G401 (cell line): Measurements from ENCODE around the gene PCGF2. TPM values are rescaled to one million over a fixed set of nuclear protein-coding genes. Genes with fewer than 3 reads are reported as not detected.

Experiments
- DNase-seq: peaks from one replicate; pipeline ENCODE4 v3.0.0-alpha.2; 2015; ENCODE audit warnings: low spot score
- in situ Hi-C: cut with HindIII; loops from 2 replicates; pipeline ENCODE4 v1.10.0; 2016; ENCODE audit warnings: low sequenced_read_pairs, mixed read lengths
- total RNA-seq: library from RNA; depleted of rRNA; stranded (reverse); fragments of >200 nt; shearing (Covaris generic); gene quantifications from 2 replicates; pipeline ENCODE4 v1.2.3, GENCODE V29; 2014

Gene PCGF2
- total RNA-seq, 1 experiment from 2014 or later = 5.5 TPM

DNA sequence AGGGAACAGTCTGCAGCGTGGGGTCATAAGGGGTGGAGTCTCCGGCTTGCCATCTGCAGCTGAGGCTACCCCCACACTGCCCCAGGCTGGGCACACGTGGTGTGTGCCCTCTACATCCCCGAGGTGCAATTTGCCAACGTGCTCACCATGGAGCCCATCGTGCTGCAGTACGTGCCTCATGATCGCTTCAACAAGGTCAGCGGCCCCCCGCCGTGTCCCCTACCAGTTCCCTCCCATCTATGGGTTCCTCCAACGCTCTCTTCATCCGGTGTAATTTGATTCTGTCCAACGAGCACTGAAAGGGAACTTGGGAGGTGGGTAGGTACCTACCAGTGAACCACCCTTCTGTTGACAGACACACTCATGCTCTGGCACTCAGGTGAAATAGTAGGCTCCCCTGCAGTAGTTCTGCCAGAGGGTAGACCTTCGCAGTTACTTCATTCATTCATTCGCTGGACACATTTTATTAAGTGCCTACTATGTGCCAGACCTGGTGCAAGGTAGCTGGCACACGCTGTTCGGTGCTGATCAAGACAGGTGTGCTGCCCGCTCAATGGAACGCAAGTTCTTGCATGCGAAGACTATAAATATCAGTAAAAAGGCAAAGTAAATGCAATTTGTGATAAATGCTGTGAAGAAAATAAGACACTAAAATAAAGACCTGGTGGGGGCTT, 40.3 kb downstream of the PCGF2 start:
- no peak for DNase-seq
- in situ Hi-C loops = no loop called here

DNA sequence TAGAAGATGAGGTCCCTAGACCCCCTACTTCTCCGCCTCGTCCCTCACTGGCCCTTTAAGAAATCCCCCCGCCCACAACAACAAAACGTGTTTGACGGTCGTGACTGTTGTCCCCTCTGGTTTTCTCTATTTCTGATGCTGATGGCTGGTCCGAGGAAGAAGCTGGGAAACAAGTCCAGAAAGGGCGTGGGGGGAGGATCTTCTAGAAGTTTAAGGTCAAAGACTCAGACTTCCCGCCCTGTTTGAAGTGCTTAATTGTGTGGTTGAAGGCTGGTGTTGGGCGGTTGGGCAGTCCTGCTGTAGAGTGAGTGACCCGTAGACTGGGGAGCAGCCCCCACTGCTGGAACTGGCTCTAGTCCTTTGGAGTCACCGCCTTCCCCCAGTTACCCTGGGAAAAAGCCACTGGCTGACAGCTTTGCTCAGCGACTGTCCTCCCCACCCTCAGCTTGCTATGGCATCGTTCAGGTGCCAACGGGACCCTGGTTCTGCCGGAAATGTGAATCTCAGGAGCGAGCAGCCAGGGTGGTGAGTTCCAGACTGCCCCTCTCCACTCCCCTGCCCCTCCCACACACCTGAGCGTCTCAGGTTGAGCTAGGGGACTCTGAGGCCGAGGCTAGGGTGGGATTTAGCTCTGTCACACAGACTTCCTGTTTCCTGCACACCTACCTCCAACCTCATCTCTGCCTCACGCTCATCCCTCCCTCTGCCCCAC, 41.5 kb downstream of the PCGF2 start:
- DNase-seq = no peak
- in situ Hi-C loops = no loop called here

DNA sequence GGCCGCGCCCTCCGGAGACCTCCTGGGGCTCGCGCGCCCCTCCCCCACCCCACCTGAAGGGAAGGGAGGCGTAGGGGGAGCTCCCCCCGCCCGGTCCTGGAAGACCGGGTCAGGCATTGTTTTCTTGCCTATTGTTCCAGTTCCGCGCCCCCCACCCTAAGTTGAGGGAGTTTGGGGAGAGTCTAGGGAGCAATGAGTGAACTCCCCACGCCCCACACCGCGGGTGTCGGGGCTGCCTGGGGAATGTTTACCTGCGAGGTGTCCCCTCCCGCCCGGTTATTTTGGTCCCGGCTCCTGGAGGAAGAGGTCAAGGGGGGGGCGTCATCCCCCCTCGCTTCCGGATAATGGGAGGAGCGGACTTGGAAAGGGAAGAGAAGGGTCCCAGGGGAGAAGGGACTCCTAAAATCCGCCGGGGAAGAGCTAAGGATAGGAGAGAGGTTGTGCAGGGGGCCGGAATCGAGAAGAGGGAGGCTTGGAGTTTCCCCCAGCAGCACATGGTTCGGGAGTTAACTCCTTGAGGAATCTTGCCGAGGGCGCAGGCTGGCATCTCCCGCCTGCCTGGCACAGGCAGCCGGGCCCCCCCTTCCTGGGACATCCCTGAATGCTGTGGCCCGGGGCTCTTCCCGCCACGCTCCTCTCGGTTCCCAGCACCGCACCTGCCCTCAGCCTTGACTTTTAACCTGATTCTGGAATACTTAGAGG, 42.2 kb downstream of the PCGF2 start:
- in situ Hi-C loops = no loop called here
- peak; percentile 51 for DNase-seq

DNA sequence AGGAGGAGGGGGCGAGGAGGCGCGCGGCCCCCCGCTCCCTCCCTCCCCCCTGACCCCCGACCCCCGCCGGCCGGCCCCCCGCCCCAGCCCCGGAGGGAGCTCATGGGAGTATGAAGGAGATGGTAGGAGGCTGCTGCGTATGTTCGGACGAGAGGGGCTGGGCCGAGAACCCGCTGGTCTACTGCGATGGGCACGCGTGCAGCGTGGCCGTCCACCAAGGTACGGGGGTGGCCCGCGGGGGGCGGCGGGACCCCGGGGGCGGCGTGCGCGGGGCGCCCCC, 42.7 kb downstream of the PCGF2 start:
- DNase-seq = no peak
- in situ Hi-C loops = no loop called here

DNA sequence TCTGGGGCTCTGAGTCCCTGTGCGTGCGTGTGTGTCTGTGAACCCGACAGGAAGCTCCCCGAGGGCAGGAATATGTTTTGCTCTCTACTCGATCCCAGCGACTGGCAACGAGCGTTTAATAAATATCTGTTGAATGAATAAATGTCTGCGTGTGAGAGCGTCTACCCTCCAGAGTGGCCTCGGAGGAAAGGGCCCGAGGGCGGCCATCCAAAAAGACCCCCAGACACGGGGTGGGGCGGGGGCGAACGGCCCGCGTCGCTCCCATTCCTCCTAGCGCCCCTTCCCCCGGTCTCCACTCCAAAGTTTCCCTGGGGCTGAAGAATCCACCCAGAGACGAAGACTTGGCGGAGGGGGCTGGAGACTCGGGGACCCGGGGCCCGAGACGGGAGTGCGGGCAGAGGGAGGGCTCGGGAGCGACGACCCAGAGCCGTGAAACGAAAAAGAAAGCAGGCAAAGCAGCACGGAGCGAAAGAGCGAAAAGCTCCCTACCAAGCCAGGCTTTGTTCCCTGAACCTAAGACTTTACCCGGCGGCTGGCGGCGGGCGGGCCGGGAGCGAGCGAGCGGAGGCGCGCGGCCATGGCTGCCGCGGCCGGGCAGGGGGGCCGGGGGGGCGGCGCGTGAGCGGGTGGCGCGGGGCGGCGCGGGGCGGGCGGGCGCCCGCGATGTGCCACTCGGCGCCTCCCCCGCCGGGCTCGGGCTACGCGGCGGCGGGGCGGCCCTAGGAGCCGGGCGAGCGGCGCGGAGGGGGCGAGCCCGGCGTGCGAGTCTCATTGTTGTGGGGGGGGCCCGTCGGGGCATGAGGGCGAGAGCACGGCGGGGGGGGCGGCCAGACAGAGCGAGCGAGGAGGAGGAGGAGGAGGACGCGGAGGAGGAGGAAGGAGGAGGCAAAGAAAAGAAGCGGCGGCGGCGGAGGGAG, 43.3 kb downstream of the PCGF2 start, which contains the start of gene MLLT6:
TSS of gene MLLT6 (plus strand) at position 668 of the 917 bp plus-strand sequence. CDS start 360 bp downstream, outside the sequence.
- peak; percentile 87 for DNase-seq
- in situ Hi-C loops = no loop called here

GRCh38 chr17:38703742-38704605, 44.2 kb downstream of the PCGF2 start:
- no peak for DNase-seq
- in situ Hi-C loops = no loop called here

GRCh38 chr17:38702916-38703741, 45.0 kb downstream of the PCGF2 start:
- in situ Hi-C loops = no loop called here
- DNase-seq = no peak

DNA sequence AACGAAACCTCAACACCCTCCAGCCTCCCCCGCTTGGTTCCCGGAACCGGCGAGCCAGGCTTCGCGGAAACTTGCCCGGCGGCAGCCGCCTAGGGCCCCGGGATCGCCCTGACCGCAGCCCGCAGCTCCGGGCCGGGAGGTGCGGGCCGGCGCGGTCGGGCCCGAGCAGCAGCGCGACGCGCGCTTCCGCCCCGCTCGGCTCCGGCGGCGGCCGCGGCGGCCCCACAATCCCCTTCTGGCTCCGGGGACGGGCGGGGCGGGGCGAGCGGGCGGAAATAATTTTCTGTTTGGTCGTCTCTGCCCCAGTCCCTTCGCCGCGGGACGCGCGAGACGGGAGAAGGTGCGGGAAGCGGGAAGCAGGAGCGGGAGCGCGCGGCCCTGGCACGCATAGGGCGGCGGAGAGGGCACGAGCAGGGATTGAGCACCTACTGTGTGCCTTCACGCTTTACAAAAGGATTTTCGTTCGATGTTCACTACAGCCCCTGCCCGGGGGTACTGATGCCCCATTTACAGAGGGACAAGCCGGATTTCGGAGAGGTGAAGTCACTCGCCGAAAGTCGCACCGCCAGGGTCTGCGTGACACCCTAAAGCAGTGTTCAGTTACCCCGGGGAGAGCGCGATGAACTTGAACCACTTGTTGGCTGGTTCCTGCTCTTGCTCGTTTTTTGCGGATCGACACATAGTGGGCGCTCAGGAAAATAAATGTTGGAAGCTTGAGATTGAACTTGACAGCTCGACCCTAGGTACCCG, 45.8 kb downstream of the PCGF2 start:
- DNase-seq = peak; percentile 86
- in situ Hi-C loops = no loop called here

DNA sequence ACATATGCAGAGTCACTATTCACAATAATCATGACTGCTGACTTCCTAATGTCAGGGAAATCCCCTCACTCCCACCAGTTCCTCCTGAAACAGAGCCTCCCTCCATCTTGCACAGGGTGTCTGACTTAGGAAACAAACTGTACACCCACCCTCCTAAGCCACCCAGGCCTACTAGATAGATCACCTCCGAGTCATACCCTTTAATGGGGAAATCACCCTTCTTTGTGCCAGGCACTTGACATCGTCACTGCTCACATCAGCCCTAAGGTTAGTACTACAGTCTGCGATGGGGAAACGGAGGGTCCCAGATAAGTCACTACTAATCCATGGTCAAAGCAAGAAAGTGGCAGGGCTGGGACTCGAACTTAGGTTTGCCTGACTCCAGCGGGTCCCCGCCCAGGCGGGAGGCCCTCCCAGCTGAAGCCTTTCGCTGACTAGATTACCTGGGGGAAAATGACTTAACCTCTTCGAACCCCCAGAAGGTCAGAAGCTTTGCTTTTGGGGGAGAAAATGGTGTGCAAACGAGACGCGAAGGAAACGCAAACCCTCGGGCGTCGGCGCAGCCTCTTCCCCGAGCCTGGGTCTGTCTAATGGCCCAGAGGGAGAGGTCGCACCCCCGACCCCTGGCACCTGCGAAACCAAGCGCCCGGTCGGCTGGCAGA, 46.5 kb downstream of the PCGF2 start:
- DNase-seq = peak; percentile 33
- in situ Hi-C loops = no loop called here

DNA sequence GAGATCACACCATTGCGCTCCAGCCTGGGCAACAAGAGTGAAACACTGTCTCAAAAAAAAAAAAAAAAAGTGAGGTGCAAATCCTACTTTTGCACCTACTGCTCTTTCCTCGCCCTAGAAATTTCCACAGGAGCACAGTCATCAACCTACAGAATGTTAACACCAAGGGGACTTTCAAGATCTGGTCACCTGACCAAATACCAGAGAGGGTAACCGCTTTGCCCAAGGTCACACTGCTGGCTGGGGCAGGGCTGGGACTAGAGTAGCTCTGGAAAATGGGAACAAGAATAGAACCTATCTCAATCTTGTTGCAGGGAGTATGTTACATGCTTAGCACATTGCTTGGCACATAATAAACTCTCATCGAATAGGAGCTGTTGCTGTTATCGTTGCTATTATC, 49.4 kb downstream of the PCGF2 start:
- DNase-seq = no peak
- in situ Hi-C loops = no loop called here

- DNase-seq = no peak
- in situ Hi-C loops = no loop called here
Observed at GRCh38 chr17:38697061-38697820, 50.9 kb downstream of the PCGF2 start.

DNA sequence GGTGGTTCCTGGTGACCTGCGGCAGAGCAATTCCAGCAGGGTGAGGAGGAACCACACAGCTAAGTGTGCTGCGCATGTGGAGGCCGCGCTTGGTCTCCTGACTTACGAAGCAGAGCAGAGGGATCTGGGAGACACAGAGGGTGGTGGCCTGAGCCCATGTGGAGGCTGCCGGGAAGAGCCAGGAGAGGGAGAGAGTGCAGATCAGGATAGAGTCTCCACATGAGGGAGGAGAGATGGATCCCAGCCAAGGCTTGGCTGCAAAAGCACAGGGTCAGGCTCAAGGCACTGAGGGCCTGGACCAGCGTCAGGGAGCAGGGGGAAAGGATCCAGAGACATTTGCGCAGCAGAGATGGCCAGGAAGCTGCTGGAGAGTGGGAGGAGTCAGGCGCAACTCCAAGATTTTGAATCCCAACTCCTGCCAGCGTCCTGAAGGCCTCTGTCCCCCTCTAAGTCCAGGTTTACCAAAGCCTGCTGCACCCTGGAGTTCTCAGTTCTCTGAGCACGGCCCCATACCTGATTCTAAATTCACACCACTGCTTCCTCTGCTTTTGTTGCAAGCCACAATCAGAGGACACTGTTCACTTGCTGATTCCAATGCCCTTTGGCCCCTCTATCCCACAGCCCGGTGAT, 54.3 kb downstream of the PCGF2 start:
- peak; percentile 80 for DNase-seq
- in situ Hi-C loops = no loop called here

- DNase-seq = no peak
- in situ Hi-C loops = no loop called here
Observed at GRCh38 chr17:38691154-38691553, 57.0 kb downstream of the PCGF2 start.

- in situ Hi-C loops = no loop called here
- DNase-seq = no peak
Observed at GRCh38 chr17:38690386-38690785, 57.8 kb downstream of the PCGF2 start.

DNA sequence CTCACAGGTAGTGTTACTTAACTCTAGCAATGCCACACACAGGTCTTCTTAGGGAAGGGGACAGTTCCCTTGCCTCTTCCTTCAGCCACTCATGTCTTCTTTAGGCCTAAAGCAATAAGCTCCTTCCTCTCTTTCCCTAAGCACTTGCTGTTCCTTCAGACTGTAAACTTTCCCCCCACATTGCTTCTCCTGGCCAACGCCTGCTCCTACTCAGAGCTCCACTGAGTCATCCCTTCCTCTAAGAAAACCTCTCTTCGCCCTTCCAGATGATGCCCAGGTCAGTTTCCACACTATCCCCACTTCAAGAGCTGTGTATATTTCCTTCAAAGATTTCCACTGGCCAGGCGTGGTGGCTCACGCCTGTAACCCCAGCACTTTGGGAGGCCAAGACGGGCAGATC, 60.9 kb downstream of the PCGF2 start:
- no peak for DNase-seq
- in situ Hi-C loops = no loop called here

DNA sequence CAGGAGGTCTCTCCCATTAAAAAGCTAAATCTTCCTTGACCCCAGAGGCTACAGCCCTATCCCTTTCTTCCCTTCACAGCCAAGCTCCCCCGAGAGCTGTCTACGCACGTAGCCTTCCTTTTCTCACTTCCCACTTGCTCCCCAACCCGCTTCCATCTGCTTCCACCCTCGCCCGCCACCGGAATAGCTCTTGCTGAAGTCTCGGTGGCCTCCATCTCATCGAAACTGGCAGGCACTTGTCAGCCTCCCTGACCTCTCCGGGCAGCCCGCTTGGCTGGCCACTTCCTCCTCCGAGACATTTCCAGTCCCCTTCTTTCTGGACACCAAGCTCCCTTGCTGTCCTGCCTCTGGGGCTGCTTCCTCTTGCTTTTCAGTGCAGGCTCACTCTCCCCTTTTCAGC, 62.6 kb downstream of the PCGF2 start:
- in situ Hi-C loops = no loop called here
- DNase-seq = no peak
